Measurements from ENCODE around the gene CDH23. TPM values are rescaled to one million over a fixed set of nuclear protein-coding genes. Genes with fewer than 3 reads are reported as not detected.

Gene CDH23
- total RNA-seq, 1 experiment from 2014 or later = 0.02 TPM

- Mint-ChIP-seq H3K27me3 (ENCODE audit: insufficient read depth, unreplicated experiment) (peaks cover 50% of the 10 kb centered on the region), H3K27ac (ENCODE audit: low read depth, unreplicated experiment) (no peak overlapping the region), H3K4me1 (ENCODE audit: insufficient read depth, unreplicated experiment) (no peaks in the 10 kb centered on the region), H3K4me3 (ENCODE audit: unreplicated experiment) (no peak overlapping the region), H3K36me3 (ENCODE audit: insufficient read depth, unreplicated experiment) (no peaks in the 10 kb centered on the region), H3K9me3 (ENCODE audit: unreplicated experiment) (no peaks in the 10 kb centered on the region)
- intact Hi-C loops (cut with micrococcal nuclease) = no loop called here
- no peak for DNase-seq (ENCODE audit: unreplicated experiment)
- POLR2A ChIA-PET = no interaction called here
- CTCF ChIA-PET = interaction anchor here (0.6 kb wide), 1 partner anchor 15 kb away, joined by 3 read pairs; no protein-coding TSS in a partner anchor
- BruUV-seq (replicated peaks) = no TSS peak
- no peak for TF ChIP-seq CTCF (IDR thresholded peaks at IDR 0.05; ENCODE audit: unreplicated experiment)
Measured at GRCh38 chr10:71635251-71635866, 238.6 kb downstream of the CDH23 start.

- peaks cover 56% of the 10 kb centered on the region for H3K27me3 Mint-ChIP-seq (ENCODE audit: insufficient read depth, unreplicated experiment)
- no peak overlapping the region for H3K27ac Mint-ChIP-seq (ENCODE audit: low read depth, unreplicated experiment)
- H3K4me1 Mint-ChIP-seq (ENCODE audit: insufficient read depth, unreplicated experiment) = no peaks in the 10 kb centered on the region
- BruUV-seq (replicated peaks) = no TSS peak
- intact Hi-C loops (cut with micrococcal nuclease) = no loop called here
- H3K4me3 Mint-ChIP-seq (ENCODE audit: unreplicated experiment) = no peak overlapping the region
- ChIA-PET POLR2A (no interaction called here), CTCF (interaction anchor here (0.6 kb wide), 1 partner anchor 14 kb away, joined by 3 read pairs; no protein-coding TSS in a partner anchor)
- no peak for DNase-seq (ENCODE audit: unreplicated experiment)
- no peaks in the 10 kb centered on the region for H3K9me3 Mint-ChIP-seq (ENCODE audit: unreplicated experiment)
- no peak for TF ChIP-seq CTCF (IDR thresholded peaks at IDR 0.05; ENCODE audit: unreplicated experiment)
- no peaks in the 10 kb centered on the region for H3K36me3 Mint-ChIP-seq (ENCODE audit: insufficient read depth, unreplicated experiment)
Measured at GRCh38 chr10:71635867-71636266, 239.1 kb downstream of the CDH23 start.

- DNase-seq (ENCODE audit: unreplicated experiment) = no peak
- H3K9me3 Mint-ChIP-seq (ENCODE audit: unreplicated experiment) = no peaks in the 10 kb centered on the region
- no TSS peak for BruUV-seq (replicated peaks)
- H3K27me3 Mint-ChIP-seq (ENCODE audit: insufficient read depth, unreplicated experiment) = peaks cover 56% of the 10 kb centered on the region
- ChIA-PET CTCF (no interaction called here), POLR2A (no interaction called here)
- no peak for TF ChIP-seq CTCF (IDR thresholded peaks at IDR 0.05; ENCODE audit: unreplicated experiment)
- no peak overlapping the region for H3K4me3 Mint-ChIP-seq (ENCODE audit: unreplicated experiment)
- intact Hi-C loops (cut with micrococcal nuclease) = no loop called here
- H3K36me3 Mint-ChIP-seq (ENCODE audit: insufficient read depth, unreplicated experiment) = no peaks in the 10 kb centered on the region
- H3K27ac Mint-ChIP-seq (ENCODE audit: low read depth, unreplicated experiment) = no peak overlapping the region
- no peaks in the 10 kb centered on the region for H3K4me1 Mint-ChIP-seq (ENCODE audit: insufficient read depth, unreplicated experiment)
Measured at GRCh38 chr10:71636588-71636987, 239.9 kb downstream of the CDH23 start.

GRCh38 chr10:71637305-71637704 is 240.6 kb downstream of the CDH23 start:
- Mint-ChIP-seq H3K27me3 (ENCODE audit: insufficient read depth, unreplicated experiment) (peaks cover 49% of the 10 kb centered on the region), H3K9me3 (ENCODE audit: unreplicated experiment) (no peaks in the 10 kb centered on the region), H3K4me1 (ENCODE audit: insufficient read depth, unreplicated experiment) (no peaks in the 10 kb centered on the region), H3K4me3 (ENCODE audit: unreplicated experiment) (no peak overlapping the region), H3K27ac (ENCODE audit: low read depth, unreplicated experiment) (no peak overlapping the region), H3K36me3 (ENCODE audit: insufficient read depth, unreplicated experiment) (no peaks in the 10 kb centered on the region)
- DNase-seq (ENCODE audit: unreplicated experiment) = no peak
- no TSS peak for BruUV-seq (replicated peaks)
- POLR2A ChIA-PET = no interaction called here
- CTCF ChIA-PET = interaction anchor here (0.7 kb wide), 1 partner anchor 9 kb away, joined by 3 read pairs; no protein-coding TSS in a partner anchor
- no peak for TF ChIP-seq CTCF (IDR thresholded peaks at IDR 0.05; ENCODE audit: unreplicated experiment)
- intact Hi-C loops (cut with micrococcal nuclease) = no loop called here
